NCI-H524 treated with DMSO at 0.1 percent for 48 hours (cell line): ENCODE data around the gene GPAT3.
"Not testable (repeated sequence)": the region's sequence is repeated elsewhere in the genome, so short reads cannot be mapped to it uniquely, and the experiment has no call there.

ENCODE experiments used
- DNase-seq: peaks from one replicate; lab custom pipeline; 2025; lab: John Stamatoyannopoulos, UW

The GPAT3 gene

DNA sequence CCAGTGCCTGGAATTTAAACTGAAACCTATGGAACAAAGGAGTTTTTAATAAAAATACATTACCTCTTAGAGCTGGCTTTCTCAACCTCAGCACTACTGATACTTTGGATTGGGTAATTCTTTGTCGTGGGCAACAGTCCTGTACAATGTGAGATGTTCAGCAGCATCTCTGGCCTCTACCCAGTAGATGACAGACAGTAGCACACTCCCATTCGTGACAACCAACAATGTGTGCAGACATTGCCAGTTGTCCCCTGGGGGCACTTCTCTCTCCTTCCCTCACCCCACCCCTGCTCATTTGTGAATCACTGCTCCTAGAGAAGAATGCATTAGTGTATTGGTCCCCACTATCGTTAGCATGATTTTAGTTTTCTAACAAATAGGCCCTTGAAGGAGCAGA is 16.2 kb downstream of the GPAT3 start:
- no peak for DNase-seq

DNA sequence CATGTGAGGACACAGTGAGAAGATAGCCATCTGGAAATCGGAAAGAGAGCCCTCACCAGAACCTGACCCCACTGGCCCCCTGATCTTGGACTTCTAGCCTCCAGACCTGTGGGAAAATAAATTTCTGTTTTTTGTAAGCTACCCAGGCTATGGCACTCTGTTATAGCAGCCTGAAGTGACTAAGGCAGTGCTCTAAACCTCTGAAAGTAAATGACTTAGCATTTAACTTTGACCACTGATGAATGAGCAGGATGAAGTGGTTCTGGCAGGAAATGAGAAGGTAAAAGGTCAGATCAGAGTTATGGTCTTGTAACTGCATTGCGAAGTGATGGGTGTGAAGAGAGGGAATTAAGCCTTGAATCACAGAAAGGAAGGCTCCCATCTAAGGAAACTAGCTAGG is 17.0 kb downstream of the GPAT3 start:
- DNase-seq = no peak

DNA sequence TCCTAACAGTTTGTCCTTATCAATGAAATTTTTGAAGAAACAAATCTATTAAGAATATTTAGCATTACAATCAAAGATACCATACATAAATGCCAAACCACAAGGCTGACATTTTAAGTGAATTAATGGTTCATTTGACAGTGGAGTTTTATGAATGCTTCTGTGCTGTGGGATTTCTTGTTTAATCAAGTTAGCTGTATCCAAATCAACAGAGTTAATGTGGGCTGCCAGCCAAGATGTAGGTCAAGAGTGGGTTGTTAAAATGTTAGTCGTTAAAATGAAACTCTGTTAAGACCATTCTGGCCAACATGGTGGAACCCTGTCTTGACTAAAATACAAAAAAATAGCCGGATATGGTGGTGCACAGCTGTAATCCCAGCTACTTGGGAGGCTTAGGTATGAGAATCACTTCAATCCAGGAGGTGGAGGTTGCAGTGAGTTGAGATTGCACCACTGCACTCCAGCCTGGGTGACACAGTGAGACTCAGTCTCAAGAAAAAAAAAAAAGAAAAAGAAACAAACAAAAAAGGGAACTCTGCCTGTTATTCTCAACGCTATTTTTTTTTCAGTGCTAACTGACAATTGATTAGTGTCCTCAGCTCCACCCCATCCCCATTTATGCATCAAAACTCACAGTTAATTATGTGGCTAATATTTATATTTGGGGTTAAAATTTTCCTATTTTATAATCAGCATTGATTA is 20.2 kb downstream of the GPAT3 start:
- DNase-seq = no peak

DNA sequence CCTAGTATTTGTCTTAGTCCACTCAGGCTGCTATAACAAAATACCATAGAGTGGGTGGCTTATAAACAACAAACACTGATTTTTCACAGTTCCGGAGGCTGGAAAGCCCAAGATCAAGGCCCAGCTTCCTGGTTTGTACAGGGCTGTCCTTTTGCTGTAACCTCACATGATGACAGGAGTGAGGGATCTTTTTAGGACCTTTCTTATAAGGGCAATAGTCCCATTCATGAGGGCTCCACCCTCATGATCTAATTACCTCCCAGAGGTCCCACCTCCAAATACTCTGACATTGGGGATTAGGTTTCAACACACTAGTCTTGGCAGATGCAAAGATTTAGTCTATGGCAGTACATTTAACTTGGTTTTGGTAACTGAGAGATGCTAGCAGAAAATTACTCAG is 20.9 kb downstream of the GPAT3 start:
- no peak for DNase-seq

DNA sequence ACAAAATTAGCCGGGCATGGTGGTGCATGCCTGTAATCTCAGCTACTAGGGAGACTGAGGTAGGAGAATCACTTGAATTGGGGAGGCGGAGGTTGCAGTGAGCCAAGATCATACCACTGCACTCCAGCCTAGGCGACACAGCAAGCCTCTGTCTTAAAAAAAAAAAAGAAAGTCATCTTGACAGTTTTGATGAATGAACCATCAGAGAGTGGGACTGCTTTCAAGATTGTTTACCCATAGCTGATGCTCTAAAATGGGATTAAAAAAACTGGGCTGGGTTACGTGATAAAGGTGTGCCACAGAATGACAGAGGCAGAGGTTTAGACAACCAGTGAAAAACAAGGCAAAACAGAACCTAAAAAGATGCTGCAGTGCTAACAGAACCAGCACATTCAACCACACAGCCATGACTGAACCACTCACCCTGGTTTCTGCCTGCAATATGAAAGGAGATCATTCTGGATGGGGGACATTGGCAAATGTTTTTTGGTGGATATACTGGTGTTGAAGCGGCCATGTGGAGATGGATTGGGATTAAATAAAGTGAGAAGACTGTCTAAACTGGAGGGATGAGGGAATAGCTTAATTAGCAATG is 22.2 kb downstream of the GPAT3 start:
- no peak for DNase-seq

DNA sequence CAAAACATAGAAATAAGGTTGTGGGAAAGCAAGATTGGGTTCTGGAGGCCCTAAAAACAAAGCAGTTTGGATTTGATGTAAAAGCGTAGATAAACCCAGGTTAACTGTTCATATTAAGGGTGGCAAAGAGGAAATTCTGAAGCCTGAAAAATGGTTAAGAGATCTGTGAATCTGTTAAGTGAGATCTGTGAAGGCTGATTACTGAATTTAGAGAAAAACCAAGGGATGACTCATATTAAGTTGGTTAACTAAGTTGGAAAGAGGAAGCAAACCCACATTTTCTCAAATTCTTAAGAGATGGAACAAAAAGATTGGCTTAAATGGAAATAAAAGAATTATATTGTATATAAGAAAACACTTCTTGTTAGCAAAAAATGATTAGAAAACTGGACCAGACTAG is 22.8 kb downstream of the GPAT3 start:
- no peak for DNase-seq

DNA sequence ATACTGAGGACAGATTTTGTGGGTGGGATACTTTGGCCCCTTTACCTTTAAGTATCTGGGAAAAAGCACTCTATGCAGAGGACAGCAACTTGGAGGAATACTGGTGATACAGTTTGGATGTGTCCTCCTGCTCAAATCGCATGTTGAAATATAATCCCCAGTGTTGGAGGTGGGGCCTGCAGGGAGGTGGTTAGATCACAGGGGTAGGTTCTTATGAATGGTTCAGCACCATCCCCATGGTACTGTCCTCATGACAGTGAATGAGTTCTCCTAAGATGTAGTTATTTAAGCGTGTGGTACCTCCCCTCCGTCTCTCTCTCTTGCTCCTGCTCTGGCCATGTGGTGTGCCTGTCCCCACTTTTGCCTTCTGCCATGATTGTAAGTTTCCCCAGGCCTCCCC is 24.6 kb downstream of the GPAT3 start:
- DNase-seq = no peak

DNA sequence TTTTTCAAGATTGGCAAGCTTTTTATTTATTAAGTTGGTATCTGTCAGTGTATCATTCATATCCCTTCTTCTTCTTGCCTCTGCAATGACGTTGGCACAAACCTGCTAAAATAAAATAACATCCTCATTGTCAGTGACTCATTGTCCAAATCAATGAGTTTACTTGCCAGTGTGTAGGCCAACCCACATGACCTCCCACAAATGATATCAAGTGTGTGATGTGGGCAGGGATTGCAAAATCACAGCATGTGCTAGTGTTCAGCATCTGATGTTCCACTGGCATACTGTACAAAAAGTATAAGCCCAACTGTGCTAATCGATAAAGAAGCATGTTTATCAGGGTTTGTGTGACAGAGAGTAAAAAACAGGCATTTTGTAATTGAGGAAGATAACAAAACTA is 25.5 kb downstream of the GPAT3 start:
- no peak for DNase-seq

DNA sequence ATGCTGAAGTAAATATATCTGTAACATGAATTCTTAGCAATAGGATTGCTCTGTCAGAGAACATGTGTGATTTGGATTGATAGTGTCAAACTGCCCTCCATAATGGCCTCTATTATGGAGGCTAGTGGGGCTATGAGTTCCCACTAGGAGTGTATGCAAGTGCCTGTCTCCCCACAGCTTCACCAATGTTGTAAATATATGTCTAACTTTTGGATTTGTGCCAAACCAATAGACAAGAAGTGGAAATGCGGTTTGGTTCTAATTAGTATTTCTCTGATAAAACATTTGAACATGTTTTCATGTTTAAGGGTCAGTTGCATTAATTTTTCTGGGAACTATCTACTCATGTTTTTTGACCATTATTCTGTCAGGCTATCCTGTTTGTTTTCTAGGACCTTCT is 28.1 kb downstream of the GPAT3 start:
- no peak for DNase-seq

DNA sequence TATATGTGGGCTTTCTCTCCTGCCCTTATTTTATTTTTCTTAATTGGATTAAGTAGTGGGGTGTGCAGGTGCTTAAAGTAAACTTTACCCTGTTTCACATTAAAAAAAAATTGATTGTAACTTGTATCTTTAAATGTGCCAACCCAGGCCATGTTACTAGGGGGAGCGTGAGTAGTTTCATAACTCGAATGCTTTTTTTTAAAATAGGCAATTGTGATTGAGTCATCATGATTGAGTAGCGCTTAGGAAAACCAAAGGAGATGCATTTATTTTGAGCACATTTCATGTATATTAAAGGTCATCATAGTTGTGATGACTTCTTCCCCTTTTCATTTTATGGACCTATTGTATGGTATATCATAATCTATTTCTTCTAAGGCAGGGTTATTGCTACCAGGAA is 32.2 kb downstream of the GPAT3 start:
- DNase-seq = no peak

DNA sequence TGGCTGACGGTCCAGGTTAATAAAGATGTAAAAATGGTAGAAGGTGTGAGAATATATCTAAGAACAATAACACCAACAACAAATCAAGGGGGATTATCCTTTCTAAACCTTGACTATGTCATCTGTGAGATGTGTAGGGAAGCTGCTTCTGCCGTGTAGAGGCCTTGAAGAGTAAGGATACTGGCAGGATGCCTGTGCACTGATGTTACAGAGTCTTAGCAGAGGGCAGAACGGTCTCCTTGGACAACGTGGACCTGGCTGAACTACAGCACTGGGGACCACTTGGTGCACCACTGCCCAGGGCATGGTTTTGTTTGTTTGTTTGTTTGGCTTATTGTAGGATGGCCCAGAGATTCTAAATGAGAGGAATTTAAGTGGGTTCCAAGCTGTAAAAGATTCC is 33.5 kb downstream of the GPAT3 start:
- DNase-seq = no peak

DNA sequence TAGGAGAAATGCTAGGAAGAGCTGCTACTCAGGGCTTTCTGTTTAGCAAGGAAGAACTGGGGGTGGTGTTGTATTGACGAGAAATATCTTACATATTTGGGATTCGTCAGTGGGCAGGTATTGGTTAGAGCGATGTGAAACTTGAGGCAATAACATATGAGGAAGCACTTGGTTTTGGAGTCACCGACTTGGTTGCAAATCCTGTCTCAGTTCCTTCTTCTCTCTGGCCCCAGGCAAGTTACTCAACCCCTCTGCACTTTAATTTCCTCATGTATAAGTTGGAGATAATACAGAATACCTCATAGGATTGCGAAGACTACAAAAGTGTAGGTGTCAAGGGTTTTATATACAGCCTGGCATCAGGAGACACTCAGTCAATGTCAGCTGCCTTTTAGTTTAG is 34.1 kb downstream of the GPAT3 start:
- no peak for DNase-seq

DNA sequence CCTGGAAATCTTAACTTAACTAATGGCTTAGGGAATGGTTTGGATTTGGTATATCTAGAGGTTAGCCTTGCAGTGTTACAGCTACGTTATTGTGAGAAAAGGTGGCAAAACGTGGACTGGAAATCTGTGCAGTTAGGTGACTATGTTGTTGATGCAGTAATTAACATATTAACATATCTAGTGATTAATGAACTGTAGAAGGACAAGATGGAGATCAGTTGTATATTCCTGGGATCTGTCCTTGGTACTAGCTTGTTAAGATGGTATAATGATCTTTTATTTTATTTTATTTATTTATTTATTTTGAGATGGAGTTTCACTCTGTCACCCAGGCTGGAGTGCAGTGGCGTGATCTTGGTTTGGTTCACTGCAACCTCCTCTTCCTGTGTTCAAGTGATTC is 36.9 kb downstream of the GPAT3 start:
- DNase-seq = no peak

DNA sequence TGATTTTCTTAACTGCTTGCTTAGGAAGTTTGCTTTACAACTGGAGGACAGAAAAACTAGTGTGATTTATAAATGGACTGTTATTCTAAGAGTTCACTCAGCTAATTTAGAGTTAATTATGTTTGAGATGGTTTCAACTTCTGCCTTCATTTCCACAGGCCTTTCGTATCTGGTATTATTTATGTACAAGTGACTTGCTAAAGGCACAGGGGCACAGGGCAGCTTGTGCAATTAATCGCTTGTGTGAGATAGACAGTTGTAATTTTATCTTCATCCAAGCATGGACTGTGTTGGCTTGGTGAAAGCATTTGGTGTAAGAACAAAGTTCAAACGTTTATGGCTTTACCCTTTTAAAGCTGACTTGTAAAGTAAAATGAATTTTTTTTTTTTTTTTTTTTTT is 38.3 kb downstream of the GPAT3 start:
- DNase-seq = no peak

DNA sequence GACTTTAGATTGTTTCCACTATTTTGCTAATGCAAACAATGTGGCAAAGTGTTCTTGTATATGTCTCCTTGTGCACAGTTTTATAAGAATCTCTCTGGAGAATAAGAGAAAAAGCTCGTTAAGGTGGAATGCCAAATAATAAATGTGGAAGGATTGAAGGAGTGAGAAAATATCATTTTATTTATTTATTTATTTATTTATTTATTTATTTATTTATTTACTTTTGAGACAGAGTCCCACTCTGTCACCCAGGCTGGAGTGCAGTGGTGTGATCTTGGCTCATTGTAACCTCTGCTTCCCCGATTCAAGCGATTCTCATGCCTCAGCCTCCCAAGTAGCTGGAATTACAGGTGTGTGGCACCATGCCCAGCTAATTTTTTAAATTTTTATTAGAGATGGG is 40.3 kb downstream of the GPAT3 start:
- DNase-seq = not testable (repeated sequence)

DNA sequence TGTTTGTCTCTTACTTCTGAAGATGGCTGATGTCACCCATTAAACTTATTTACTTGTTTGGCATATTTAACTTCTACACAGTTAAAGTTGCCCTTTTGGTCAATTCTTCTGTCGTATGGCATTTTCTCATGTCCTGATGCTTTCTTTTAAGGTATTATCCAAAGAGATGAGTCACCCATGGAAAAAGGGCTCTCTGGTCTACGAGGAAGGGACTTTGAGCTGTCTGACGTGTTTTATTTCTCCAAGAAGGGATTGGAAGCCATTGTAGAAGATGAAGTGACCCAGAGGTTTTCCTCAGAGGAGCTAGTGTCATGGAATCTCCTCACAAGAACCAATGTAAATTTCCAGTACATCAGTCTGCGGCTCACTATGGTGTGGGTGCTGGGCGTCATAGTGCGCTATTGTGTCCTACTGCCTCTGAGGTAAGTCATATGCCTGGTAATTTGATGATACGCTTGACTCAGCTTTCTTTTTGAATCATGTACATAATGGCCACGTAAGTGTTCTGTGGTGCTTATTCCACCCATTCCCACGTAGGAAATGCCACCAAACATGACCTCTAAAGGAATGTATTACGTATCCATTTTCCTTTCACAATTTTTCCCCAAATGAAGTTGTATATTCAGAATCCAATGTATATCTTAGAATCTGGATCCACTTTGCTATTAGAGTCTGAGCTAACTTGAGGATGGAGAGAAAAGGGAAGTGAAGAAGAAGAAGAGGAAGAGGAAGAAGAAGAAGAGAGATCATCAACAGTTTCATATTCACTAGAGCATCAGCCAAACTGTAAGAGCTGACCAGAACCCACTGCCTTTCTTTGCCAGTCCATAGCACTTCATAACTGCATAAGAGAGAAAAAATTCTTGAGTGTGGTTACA is 45.7 kb downstream of the GPAT3 start:
- no peak for DNase-seq

DNA sequence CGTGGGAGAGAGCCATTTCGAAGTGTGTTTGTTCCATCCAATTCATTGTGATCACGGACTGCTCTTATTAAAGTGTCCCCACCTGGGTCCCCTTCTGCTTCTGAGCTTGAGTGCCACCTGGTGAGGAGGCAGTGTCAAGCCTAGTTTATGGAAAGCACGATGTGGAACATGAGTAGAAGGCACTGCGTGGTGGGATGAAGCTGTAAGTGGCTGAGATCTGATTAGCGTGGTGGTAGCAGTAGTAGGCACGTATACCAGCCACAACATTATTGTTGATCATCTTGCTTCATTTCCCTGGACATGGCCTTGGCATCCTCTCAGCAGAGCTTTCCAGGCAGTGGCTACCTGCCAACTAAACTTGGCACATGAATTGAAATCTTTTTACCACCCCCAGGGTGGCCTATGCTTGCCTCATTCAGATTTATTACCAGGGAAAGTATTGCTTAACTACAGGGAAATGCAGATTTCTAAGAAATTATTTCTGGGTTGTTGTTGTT is 46.4 kb downstream of the GPAT3 start:
- DNase-seq = no peak

DNA sequence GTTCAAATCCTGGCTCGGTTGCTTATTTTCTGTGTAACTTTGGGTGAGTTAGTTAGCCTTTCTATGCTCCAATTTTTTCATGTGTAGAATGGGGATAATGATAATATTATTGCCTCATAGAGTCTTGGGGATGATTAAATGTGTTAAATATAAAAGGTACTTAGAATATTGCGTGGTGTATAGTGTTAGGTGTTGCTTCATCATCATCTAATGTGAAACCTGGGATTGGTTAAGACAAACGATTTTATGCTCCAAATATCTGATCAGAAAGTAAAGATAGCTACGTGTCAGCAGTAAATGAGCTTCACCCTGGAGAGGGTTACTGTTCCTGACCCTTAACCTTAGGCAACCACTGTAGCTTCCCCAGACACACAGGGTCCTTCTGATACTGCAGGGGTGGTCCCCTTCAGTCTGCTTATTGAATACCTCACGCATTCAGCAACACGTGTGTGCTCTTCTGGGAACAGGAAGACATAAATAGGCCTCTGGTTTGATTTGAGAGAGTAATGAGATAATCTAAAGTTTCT is 50.1 kb downstream of the GPAT3 start:
- DNase-seq = no peak

DNA sequence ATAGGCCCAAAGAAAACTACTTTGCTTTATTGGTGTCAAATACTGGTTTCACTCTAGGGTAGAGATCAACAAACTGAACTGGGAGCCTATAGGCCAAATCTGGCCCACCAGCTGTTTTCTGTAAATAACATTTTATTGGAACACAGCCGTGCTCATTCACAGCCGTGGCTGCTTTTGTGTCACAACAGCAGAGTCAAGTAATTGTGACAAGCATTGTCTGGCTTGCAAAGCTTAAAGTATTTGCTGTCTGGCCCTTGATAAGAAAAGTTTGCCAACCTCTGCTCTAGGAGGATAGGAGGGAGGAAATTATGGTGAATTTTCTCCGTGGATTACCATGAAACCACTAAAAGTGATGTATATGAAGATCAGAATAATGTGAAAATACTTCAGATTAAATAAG is 53.4 kb downstream of the GPAT3 start:
- no peak for DNase-seq

DNA sequence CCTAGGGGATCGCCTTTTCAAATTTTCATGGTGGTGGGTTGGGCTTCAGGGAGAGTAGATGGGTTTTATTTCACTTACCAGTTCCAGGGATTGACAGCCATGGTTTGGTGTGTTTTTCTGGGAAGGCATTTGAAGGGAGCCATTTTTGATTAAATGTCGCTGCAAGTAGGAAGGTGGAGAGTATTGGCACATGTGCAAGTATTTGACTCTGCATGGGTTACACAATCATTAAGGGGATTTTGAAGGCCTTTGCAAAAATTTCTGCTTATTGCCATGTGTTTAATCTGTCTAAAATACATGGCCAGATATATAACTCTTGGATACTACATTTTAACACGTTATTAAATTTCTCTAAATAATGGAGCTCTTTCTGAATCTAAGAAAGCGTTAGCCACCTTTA is 55.1 kb downstream of the GPAT3 start:
- no peak for DNase-seq

DNA sequence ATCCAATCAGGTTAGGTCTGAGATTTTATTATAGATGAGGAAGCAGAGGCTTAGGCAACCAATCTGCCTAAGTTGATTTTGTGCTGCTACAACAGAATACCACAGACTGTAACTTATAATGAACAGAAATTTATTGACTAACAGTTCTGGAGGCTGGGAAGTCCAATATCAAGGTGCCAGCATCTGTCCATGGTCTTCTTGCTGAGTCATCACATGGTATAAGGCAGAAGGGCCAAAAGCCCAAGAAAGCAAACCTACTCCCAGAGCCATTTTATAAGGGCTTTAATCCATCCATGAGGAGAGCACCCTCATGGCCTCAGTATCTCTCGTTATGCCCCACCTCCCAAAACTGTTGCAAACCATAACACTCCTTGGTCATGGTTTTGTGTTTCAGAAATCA is 55.8 kb downstream of the GPAT3 start:
- no peak for DNase-seq

DNA sequence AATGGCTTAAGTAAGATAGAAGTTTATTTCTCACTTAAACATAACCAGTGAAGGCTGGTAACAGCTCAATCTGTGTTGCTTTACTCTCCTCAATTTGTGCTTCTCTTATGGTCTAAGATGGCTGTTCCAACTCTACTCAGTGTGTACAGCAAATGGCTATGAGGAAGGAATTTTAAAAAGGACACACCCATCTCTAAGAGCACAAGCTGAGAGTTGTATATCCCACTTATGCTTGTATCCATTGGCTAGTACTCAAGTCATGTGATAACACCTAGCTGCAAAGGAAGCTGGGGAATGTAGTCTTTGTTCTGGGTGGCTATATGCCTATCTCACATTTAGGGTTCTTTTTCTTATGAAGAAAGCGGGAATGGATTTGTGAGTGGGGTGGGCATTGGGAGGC is 63.3 kb downstream of the GPAT3 start:
- no peak for DNase-seq

DNA sequence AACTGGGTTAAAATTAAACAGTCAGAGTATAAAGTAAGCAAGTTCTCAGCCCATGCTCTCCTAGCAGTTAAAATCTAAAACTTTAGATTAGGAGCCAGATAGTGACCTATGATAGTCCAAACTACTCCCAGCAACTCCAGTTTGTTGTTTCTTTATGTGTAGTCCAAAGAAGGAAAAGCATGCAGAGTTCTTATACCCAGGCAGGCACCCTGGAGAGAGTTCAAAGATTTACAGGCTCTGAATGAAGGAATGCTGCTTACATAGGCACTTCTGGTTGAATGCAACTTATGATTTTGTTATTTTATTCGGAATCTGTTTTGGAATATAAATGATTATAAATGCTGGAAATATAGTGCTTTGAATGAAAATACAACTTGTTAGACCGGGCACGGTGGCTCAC is 67.2 kb downstream of the GPAT3 start:
- no peak for DNase-seq
